ENCODE data around the gene UBALD2.

DNA sequence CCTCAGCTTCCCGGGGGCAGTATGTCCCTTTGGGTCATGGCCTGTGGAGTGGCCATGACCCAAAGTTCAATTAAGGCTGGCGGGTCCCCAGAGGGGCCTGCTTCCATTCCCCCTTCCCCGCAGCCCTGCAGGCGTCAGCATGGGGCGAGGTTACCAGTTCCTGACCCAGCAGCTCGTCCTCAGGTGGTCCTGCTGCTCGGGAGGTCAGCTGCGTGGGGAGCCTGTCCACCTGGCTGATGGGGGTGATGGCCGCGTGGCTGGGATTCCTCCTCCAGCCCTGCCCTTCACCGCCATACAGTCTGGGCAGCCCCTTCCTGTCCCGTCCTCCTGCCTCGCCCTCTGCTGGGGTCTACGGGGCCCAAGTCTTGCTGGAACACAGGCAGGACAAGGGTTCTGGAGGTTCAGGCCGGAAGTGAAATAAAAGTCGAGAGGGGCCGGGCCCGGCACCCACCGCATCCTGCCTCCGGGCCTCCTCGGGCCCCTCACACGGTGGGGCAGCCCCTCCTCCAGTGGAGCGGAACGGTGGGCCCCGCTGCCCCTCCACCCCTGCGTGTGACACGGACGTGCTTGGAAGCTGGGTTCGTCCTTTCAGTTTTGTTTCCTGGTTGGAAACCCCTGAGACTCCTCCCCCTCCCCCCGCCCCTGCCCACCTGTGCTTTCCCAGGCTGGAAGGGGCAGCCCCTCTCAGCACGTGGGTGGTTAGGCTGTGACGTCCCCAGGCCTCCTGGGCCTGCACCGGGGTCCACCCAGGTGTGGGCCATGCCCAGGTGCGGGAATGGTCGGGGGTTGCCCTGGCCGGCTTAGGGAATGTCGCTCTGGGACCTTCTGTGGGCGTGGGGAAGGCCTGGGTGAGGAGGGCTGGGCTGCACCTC is 6.8 kb downstream of the UBALD2 start:
- TF ChIP-seq POLR2A (IDR thresholded peaks at IDR 0.05), result no peak
- no peak for TF ChIP-seq CTCF (IDR thresholded peaks at IDR 0.05)

Measured in vagina (tissue), 2 donors.